ENCODE results near the gene MRPL55. TPM values are rescaled to one million over a fixed set of nuclear protein-coding genes. Genes with fewer than 3 reads are reported as not detected.

MRPL55 gene
- polyA plus RNA-seq, 1 experiment: 80.8 TPM

DNA sequence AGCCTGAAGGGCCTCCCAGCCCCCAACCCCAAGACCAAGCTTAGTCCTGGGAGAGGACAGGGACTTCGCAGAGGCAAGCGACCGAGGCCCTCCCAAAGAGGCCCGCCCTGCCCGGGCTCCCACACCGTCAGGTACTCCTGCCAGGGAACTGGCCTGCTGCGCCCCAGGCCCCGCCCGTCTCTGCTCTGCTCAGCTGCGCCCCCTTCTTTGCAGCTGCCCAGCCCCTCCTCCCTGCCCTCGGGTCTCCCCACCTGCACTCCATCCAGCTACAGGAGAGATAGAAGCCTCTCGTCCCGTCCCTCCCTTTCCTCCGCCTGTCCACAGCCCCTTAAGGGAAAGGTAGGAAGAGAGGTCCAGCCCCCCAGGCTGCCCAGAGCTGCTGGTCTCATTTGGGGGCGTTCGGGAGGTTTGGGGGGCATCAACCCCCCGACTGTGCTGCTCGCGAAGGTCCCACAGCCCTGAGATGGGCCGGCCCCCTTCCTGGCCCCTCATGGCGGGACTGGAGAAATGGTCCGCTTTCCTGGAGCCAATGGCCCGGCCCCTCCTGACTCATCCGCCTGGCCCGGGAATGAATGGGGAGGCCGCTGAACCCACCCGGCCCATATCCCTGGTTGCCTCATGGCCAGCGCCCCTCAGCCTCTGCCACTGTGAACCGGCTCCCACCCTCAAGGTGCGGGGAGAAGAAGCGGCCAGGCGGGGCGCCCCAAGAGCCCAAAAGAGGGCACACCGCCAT lies 48.5 kb downstream of the MRPL55 start:
- TF ChIP-seq, protein P1, sequence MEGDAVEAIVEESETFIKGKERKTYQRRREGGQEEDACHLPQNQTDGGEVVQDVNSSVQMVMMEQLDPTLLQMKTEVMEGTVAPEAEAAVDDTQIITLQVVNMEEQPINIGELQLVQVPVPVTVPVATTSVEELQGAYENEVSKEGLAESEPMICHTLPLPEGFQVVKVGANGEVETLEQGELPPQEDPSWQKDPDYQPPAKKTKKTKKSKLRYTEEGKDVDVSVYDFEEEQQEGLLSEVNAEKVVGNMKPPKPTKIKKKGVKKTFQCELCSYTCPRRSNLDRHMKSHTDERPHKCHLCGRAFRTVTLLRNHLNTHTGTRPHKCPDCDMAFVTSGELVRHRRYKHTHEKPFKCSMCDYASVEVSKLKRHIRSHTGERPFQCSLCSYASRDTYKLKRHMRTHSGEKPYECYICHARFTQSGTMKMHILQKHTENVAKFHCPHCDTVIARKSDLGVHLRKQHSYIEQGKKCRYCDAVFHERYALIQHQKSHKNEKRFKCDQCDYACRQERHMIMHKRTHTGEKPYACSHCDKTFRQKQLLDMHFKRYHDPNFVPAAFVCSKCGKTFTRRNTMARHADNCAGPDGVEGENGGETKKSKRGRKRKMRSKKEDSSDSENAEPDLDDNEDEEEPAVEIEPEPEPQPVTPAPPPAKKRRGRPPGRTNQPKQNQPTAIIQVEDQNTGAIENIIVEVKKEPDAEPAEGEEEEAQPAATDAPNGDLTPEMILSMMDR (IDR thresholded peaks at IDR 0.05; ENCODE audit: insufficient read depth, low read depth, low read length): 0 out of 2 replicates have a peak, but pooled peaks have one; percentile 12
- ChIA-PET CTCF (interaction anchor here (1.4 kb wide), 1 partner anchor 61 kb away, joined by 5 read pairs; no protein-coding TSS in a partner anchor), POLR2A (no interaction called here)
- DNase-seq (ENCODE audit: low read depth): no peak
- H3K27me3 ChIP-seq (ENCODE audit: control insufficient read depth, insufficient read depth, low read length): peaks cover 19% of the 10 kb centered on the region
- peak overlapping the region; percentile 22; the same call in 1 of the 2 replicates for H3K4me3 ChIP-seq (ENCODE audit: low read depth, low read length)
- no peaks in the 10 kb centered on the region for H3K36me3 ChIP-seq (ENCODE audit: control insufficient read depth, insufficient read depth, low read length)

DNA sequence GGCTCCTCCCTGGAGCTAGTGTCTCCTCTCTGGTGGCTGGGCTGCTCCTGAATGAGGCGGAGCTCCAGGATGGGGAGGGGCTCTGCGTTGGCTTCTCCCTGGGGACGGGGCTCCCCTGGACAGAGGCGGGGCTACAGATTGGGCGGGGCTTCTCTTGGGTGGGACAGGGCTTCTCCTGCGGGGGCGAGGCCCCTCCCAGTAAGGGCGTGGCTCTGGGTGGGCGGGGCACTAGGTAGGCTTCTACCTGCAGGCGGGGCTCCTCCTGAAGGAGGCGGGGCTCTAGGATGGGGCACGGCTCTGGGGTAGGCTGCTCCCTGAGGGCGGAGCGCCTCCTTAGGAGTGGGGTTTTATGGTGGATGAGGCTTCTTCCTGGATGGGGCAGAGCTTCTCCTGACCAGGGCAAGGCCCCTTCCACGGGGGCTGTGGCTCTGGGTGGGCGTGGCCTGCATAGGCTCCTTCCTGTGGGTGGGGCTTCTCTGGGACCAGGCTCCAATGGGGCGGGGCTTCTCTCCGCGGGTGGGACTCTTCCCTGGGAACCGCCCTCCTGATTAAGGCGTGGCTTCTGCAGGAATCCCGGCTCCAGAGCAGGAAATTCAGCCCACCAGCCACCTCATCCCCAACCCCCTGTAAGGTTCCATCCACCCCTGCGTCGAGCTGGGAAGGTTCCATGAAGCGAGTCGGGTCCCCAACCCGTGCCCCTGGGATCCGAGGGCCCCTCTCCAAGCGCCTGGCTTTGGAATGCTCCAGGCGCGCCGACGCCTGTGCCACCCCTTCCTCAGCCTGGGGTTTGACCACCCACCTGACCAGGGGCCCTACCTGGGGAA lies 49.3 kb downstream of the MRPL55 start:
- Histone ChIP-seq H3K4me3 (ENCODE audit: low read depth, low read length) (peak overlapping the region; percentile 22; the same call in 1 of the 2 replicates), H3K27me3 (ENCODE audit: control insufficient read depth, insufficient read depth, low read length) (peaks cover 19% of the 10 kb centered on the region), H3K36me3 (ENCODE audit: control insufficient read depth, insufficient read depth, low read length) (no peaks in the 10 kb centered on the region)
- ChIA-PET POLR2A (no interaction called here), CTCF (no interaction called here)
- TF ChIP-seq, protein P1 (IDR thresholded peaks at IDR 0.05; ENCODE audit: insufficient read depth, low read depth, low read length): no peak
- DNase-seq (ENCODE audit: low read depth): no peak

DNA sequence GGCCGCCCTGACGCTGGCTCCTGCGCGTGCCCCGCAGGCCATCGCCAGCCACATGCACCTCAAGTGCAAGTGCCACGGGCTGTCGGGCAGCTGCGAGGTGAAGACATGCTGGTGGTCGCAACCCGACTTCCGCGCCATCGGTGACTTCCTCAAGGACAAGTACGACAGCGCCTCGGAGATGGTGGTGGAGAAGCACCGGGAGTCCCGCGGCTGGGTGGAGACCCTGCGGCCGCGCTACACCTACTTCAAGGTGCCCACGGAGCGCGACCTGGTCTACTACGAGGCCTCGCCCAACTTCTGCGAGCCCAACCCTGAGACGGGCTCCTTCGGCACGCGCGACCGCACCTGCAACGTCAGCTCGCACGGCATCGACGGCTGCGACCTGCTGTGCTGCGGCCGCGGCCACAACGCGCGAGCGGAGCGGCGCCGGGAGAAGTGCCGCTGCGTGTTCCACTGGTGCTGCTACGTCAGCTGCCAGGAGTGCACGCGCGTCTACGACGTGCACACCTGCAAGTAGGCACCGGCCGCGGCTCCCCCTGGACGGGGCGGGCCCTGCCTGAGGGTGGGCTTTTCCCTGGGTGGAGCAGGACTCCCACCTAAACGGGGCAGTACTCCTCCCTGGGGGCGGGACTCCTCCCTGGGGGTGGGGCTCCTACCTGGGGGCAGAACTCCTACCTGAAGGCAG lies 50.0 kb downstream of the MRPL55 start:
- POLR2A ChIA-PET: no interaction called here
- H3K4me3 ChIP-seq (ENCODE audit: low read depth, low read length): no peak overlapping the region
- DNase-seq (ENCODE audit: low read depth): no peak
- CTCF ChIA-PET: no interaction called here
- peaks cover 19% of the 10 kb centered on the region for H3K27me3 ChIP-seq (ENCODE audit: control insufficient read depth, insufficient read depth, low read length)
- H3K36me3 ChIP-seq (ENCODE audit: control insufficient read depth, insufficient read depth, low read length): no peaks in the 10 kb centered on the region
- TF ChIP-seq, protein P1 (IDR thresholded peaks at IDR 0.05; ENCODE audit: insufficient read depth, low read depth, low read length): no peak

DNA sequence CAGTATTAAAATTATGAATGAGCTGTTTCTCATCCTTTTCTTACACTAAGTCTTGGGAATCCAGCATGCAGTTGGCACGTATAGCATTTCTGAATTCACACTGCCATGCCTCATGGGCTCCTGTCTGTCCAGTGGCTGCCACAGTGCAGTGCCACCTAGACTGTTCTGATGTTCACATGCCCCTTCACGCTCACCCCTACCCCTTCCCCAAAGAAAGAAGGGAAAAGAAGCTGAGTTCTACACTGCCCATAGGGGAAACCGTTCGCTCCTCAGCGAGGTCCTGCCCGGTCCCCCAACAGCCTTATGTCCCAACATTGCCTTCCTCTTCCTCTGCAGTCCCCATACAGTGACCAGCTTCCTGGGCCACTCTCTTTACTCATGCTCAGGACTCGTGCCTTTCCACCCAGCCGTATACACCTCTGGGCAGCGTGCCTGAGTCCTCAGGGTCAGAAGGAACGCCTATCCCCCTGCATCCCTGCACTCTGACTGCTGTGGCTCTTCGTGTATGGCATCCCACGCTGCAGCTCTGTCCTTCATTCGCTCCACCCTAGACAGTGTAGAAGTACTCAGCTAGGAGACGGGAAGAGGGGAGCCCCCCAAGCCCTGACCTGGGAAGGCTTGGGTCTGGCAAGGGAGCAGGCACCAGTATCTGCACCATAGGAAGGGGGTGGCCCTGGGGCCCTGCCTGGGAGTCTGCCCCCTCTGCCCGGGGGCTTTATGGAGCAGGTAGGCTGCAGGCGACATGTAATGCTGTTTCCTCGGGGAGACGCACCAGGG lies 50.7 kb downstream of the MRPL55 start:
- TF ChIP-seq, protein P1 (IDR thresholded peaks at IDR 0.05; ENCODE audit: insufficient read depth, low read depth, low read length): no peak
- DNase-seq (ENCODE audit: low read depth): no peak
- CTCF ChIA-PET: no interaction called here
- no peak overlapping the region for H3K4me3 ChIP-seq (ENCODE audit: low read depth, low read length)
- POLR2A ChIA-PET: no interaction called here
- no peaks in the 10 kb centered on the region for H3K36me3 ChIP-seq (ENCODE audit: control insufficient read depth, insufficient read depth, low read length)
- peaks cover 19% of the 10 kb centered on the region for H3K27me3 ChIP-seq (ENCODE audit: control insufficient read depth, insufficient read depth, low read length)

Small RNA genes within 50 kb of the gene (small RNA-seq; reads per million reads assigned to genes)
- not detected for gene AL359510.1 (ENCODE audit: insufficient read length, low read depth, low replicate concordance)

Other genes starting within 250 kb of the MRPL55 start
- gene WNT9A, start 161.4 kb downstream of the MRPL55 start, polyA plus RNA-seq (2011; rRNA removed): 0.85 and 1.5 TPM in 2 replicates
- not detected in 2 replicates for gene WNT3A, start 102.3 kb downstream of the MRPL55 start, polyA plus RNA-seq (2011; rRNA removed)
- gene ARF1, start 26.6 kb downstream of the MRPL55 start, polyA plus RNA-seq (2011; rRNA removed): 539 and 933 TPM in 2 replicates
- 4.2 and 6.2 TPM in 2 replicates for gene C1orf35, start 6.0 kb downstream of the MRPL55 start, polyA plus RNA-seq (2011; rRNA removed)
- gene GUK1, start 31.0 kb upstream of the MRPL55 start, polyA plus RNA-seq (2011; rRNA removed): 282 and 373 TPM in 2 replicates
- 0.77 and 0.92 TPM in 2 replicates for gene GJC2, start 40.6 kb upstream of the MRPL55 start, polyA plus RNA-seq (2011; rRNA removed)
- 1.2 and 2.8 TPM in 2 replicates for gene IBA57, start 56.5 kb upstream of the MRPL55 start, polyA plus RNA-seq (2011; rRNA removed)
- gene OBSCN, start 98.7 kb upstream of the MRPL55 start, polyA plus RNA-seq (2011; rRNA removed): 2.9 and 3.8 TPM in 2 replicates